Endothelial cell of umbilical vein (primary cell): ENCODE data around the gene LPP. TPM values are rescaled to one million over a fixed set of nuclear protein-coding genes. Genes with fewer than 3 reads are reported as not detected.
A peak's percentile ranks its signal among the peaks of the same experiment; 100 is the strongest.

Experiments
- BruUV-seq: library from RNA; stranded (reverse); fragments of 400-500 nt; replicated peaks from 2 replicates; lab custom pipeline; 2021; lab: Mats Ljungman, UMichigan
- CTCF ChIA-PET: fragments of 300-600, 350-600 bp; sonication (Branson Sonifier 250); formaldehyde crosslinking; loops from one replicate; lab custom pipeline; 2021; ENCODE audit warnings: antibody characterized with exemption, inconsistent platforms; lab: Charles Lee
- POLR2A ChIA-PET: fragments of 300-600, 350-600 bp; sonication (Branson Sonifier 250); formaldehyde crosslinking; loops from one replicate; lab custom pipeline; 2021; ENCODE audit warnings: antibody characterized with exemption, inconsistent platforms; lab: Charles Lee
- DNase-seq: peaks from one replicate; pipeline ENCODE4 v3.0.0-alpha.2; 2011; ENCODE audit warnings: low read depth, low spot score
- FAIRE-seq: peaks from 2 replicates; lab custom pipeline; 2011; peaks lifted over from hg19 to GRCh38; lab: Jason Lieb, UNC
- H2AFZ ChIP-seq: 2 replicates; pipeline ENCODE4 v1.6.0; 2012; ENCODE audit warnings: low read depth, low read length, control low read depth, inconsistent platforms
- H3K27ac ChIP-seq: 2 replicates; pipeline ENCODE4 v1.5.1; 2011; ENCODE audit warnings: low read depth, mild to moderate bottlenecking, control low read depth, low read length, moderate library complexity; ENCODE audit not compliant: insufficient read depth
- H3K27me3 ChIP-seq, 2 experiments: 2 replicates each; pipeline versions ENCODE4 v1.6.0 to v1.6.1; 2011; ENCODE audit warnings: low read length in 2 of 2, mixed read lengths in 1 of 2; ENCODE audit not compliant: control insufficient read depth in 2 of 2, insufficient read depth in 2 of 2
- H3K36me3 ChIP-seq, 2 experiments: 2 replicates in 1 of 2; 3 replicates in 1 of 2; pipeline ENCODE4 v1.5.1; 2011; ENCODE audit warnings: low read length in 2 of 2, mild to moderate bottlenecking in 1 of 2, moderate library complexity in 1 of 2; ENCODE audit not compliant: control insufficient read depth in 2 of 2, insufficient read depth in 2 of 2; ENCODE audit errors: extremely low read depth in 1 of 2
- H3K4me1 ChIP-seq: 3 replicates; pipeline ENCODE4 v1.5.1; 2011; ENCODE audit warnings: mild to moderate bottlenecking, low read length; ENCODE audit not compliant: control insufficient read depth, insufficient read depth; ENCODE audit errors: extremely low read depth
- H3K4me2 ChIP-seq: 2 replicates; pipeline ENCODE4 v1.6.1; 2011; ENCODE audit warnings: low read length, control low read depth, mixed read lengths; ENCODE audit not compliant: insufficient read depth
- H3K4me3 ChIP-seq, 3 experiments: fragments of 200-600 bp in 1 of 3; sonication (generic), shearing (Covaris generic) in 1 of 3; replicated peaks in 1 of 3; 2 replicates each; pipeline ENCODE4 v1.5.1; 2011 to 2016; ENCODE audit warnings: control low read depth in 3 of 3, low read length in 3 of 3, mild to moderate bottlenecking in 2 of 3, inconsistent platforms in 1 of 3, low read depth in 1 of 3, moderate library complexity in 1 of 3; ENCODE audit not compliant: insufficient read depth in 1 of 3
- H3K79me2 ChIP-seq: 2 replicates; pipeline ENCODE4 v1.6.0; 2012; ENCODE audit warnings: low read length, inconsistent platforms; ENCODE audit not compliant: control insufficient read depth, insufficient read depth
- H3K9ac ChIP-seq: replicated peaks from 2 replicates; pipeline ENCODE3; 2011; ENCODE audit warnings: low read length, control low read depth; ENCODE audit not compliant: insufficient read depth; ENCODE audit errors: extremely low read depth
- H3K9me1 ChIP-seq: replicated peaks from 3 replicates; pipeline ENCODE4 v1.6.0; 2011; ENCODE audit warnings: mild to moderate bottlenecking, low read length; ENCODE audit not compliant: control insufficient read depth, insufficient read depth; ENCODE audit errors: extremely low read depth
- H3K9me3 ChIP-seq: replicated peaks from 2 replicates; pipeline ENCODE4 v1.5.1; 2012; ENCODE audit warnings: low read length, inconsistent platforms; ENCODE audit not compliant: control insufficient read depth, insufficient read depth
- H4K20me1 ChIP-seq: replicated peaks from 2 replicates; pipeline ENCODE3; 2011; ENCODE audit warnings: mild to moderate bottlenecking, low read length; ENCODE audit not compliant: control insufficient read depth, insufficient read depth; ENCODE audit errors: extremely low read depth
- CTCF ChIP-seq, 2 donors: IDR thresholded peaks; 1 replicate in 1 of 2; 2 replicates in 1 of 2; pipeline ENCODE4 v1.5.1; 2011; ENCODE audit warnings: low read length in 2 of 2, mild to moderate bottlenecking in 2 of 2, moderate library complexity in 2 of 2, control low read depth in 1 of 2, inconsistent platforms in 1 of 2, low read depth in 1 of 2; ENCODE audit not compliant: insufficient read depth in 1 of 2; ENCODE audit errors: extremely low read depth in 1 of 2
- EZH2 ChIP-seq: IDR thresholded peaks from 2 replicates; pipeline ENCODE4 v1.6.1; 2012; ENCODE audit warnings: borderline replicate concordance, low read depth, mild to moderate bottlenecking, moderate library complexity, low read length, inconsistent platforms; ENCODE audit not compliant: severe bottlenecking
- FOS ChIP-seq: IDR thresholded peaks from 2 replicates; pipeline ENCODE4 v1.6.1; 2011; ENCODE audit warnings: mild to moderate bottlenecking, low read length, moderate library complexity, borderline replicate concordance; ENCODE audit not compliant: insufficient read depth
- GATA2 ChIP-seq: IDR thresholded peaks from 2 replicates; pipeline ENCODE4 v1.7.0; 2011; ENCODE audit warnings: low read depth, mild to moderate bottlenecking, moderate library complexity, mixed read lengths, low read length; ENCODE audit not compliant: insufficient read length, insufficient read depth
- JUN ChIP-seq: IDR thresholded peaks from 2 replicates; pipeline ENCODE4 v1.6.1; 2011; ENCODE audit warnings: borderline replicate concordance, low read depth; ENCODE audit not compliant: insufficient read length, insufficient read depth
- MAX ChIP-seq: IDR thresholded peaks from 2 replicates; pipeline ENCODE4 v1.6.1; 2011; ENCODE audit not compliant: insufficient read depth, insufficient read length
- MYC ChIP-seq: IDR thresholded peaks from one replicate; pipeline ENCODE4 v1.6.1; 2011; ENCODE audit warnings: mild to moderate bottlenecking, low read depth, low read length
- POLR2A ChIP-seq: IDR thresholded peaks from 2 replicates; pipeline ENCODE4 v1.6.1; 2012; ENCODE audit warnings: low read depth, mild to moderate bottlenecking, control low read depth, low read length
- POLR2AphosphoS5 ChIP-seq: IDR thresholded peaks from 2 replicates; pipeline ENCODE4 v1.6.1; 2012; ENCODE audit warnings: low read depth, mild to moderate bottlenecking, control low read depth, low read length, moderate library complexity; ENCODE audit not compliant: insufficient read depth
- dilution Hi-C: fragments of 300-500 bp; cut with MboI; formaldehyde crosslinking; loops from one replicate; pipeline ENCODE4 v1.15.0; 2019; ENCODE audit warnings: low sequenced_read_pairs; ENCODE audit not compliant: extremely low pct_ligation_motif_present
- intact Hi-C: fragments of 100-400 bp; cut with micrococcal nuclease; formaldehyde crosslinking; loops from one replicate; pipeline ENCODE4 v1.10.0; 2022
- polyA plus RNA-seq, 4 experiments: library from polyadenylated mRNA; depleted of rRNA in 3 of 4; stranded (reverse) in 3 of 4; unstranded in 1 of 4; fragments of >200 nt; gene quantifications; 2 replicates each; pipeline versions ENCODE4 v1.2.1 to v1.2.3, GENCODE V29; 2011 to 2012; ENCODE audit warnings: missing spikeins in 1 of 4
- total RNA-seq: library from RNA; stranded (reverse); gene quantifications from 2 replicates; pipeline ENCODE4 v1.2.3, GENCODE V29; 2021

The LPP gene
- total and polyA plus RNA-seq, 2 donors (not counting 3 experiments of a cell fraction or from before 2014, with no cell fraction given) = 16.9 to 153 TPM

- FAIRE-seq = peak; percentile 88
- Histone ChIP-seq H3K4me1 (peaks cover 12% of the 10 kb centered on the region), H3K4me2 (peak overlapping the region; percentile 5)
These were observed 132.1 kb downstream of the LPP start for GRCh38 chr3:188286087-188286513.

More at GRCh38 chr3:188286087-188286513, 132.1 kb downstream of the LPP start:
- Histone ChIP-seq H3K9ac (peak overlapping the region; percentile 13), H3K4me3 (no peak overlapping the region), H3K27me3 (no peaks in the 10 kb centered on the region), H4K20me1 (no peaks in the 10 kb centered on the region), H2AFZ (no peak overlapping the region), H3K36me3 (no peaks in the 10 kb centered on the region), H3K9me1 (no peaks in the 10 kb centered on the region), H3K27ac (peak overlapping the region; percentile 73), H3K79me2 (peaks cover 5% of the 10 kb centered on the region), H3K9me3 (no peaks in the 10 kb centered on the region)
- no peak for TF ChIP-seq CTCF (IDR thresholded peaks at IDR 0.05; ENCODE audit: extremely low read depth in 1 of 2, insufficient read depth in 1 of 2, low read depth in 1 of 2, low read length in 2 of 2)
- no peak for TF ChIP-seq MAX
- TF ChIP-seq FOS = peak; percentile 96
- peak; percentile 26 for TF ChIP-seq GATA2
- no peak for TF ChIP-seq POLR2A
- no peak for TF ChIP-seq EZH2
- TF ChIP-seq POLR2AphosphoS5 = peak; percentile 60
- TF ChIP-seq MYC = no peak
- TF ChIP-seq JUN = peak; percentile 64
- POLR2A ChIA-PET = no interaction called here
- CTCF ChIA-PET = interaction anchor here (1.1 kb wide), 1 partner anchor 9 kb away, joined by 4 read pairs; no protein-coding TSS in a partner anchor
- BruUV-seq = no TSS peak
- DNase-seq = peak; percentile 78
- intact Hi-C loops = no loop called here
- dilution Hi-C loops = no loop called here
